Naive thymus-derived CD4-positive, alpha-beta T cell (primary cell): Measurements from ENCODE around the gene CDH13. TPM values are rescaled to one million over a fixed set of nuclear protein-coding genes. Genes with fewer than 3 reads are reported as not detected.

Experiments
- ATAC-seq: fragments of 150-1000 bp; cut with Tn5 transposase; 2 replicates; pipeline ENCODE4 v1.10.0; 2021; ENCODE audit warnings: mild to moderate bottlenecking, moderate library complexity
- CTCF ChIA-PET: fragments of 350-600 bp; sonication (Branson Sonifier 250); formaldehyde crosslinking; loops from one replicate; lab custom pipeline; 2021; ENCODE audit warnings: antibody characterized with exemption; lab: Charles Lee
- POLR2A ChIA-PET: fragments of 350-600 bp; sonication (Branson Sonifier 250); formaldehyde crosslinking; loops from one replicate; lab custom pipeline; 2021; ENCODE audit warnings: antibody characterized with exemption, inconsistent platforms; lab: Charles Lee
- DNase-seq, 9 donors: peaks; one replicate each; pipeline versions ENCODE4 v3.0.0 to v3.0.0-alpha.2; 2020 to 2022; ENCODE audit warnings: mixed read lengths in 1 of 9
- H3K27ac ChIP-seq: one replicate; pipeline ENCODE4 v1.7.0; 2013; ENCODE audit warnings: mild to moderate bottlenecking, low read depth, low read length, moderate library complexity
- H3K27me3 ChIP-seq, 2 donors: one replicate each; pipeline ENCODE4 v1.7.0; 2013; ENCODE audit warnings: low read length in 2 of 2, mild to moderate bottlenecking in 2 of 2, moderate library complexity in 2 of 2; ENCODE audit not compliant: control insufficient read depth in 2 of 2, insufficient read depth in 2 of 2
- H3K36me3 ChIP-seq, 3 experiments: 1 replicate in 2 of 3; 2 replicates in 1 of 3; pipeline ENCODE4 v1.7.0; 2013; ENCODE audit warnings: low read length in 3 of 3, mild to moderate bottlenecking in 3 of 3, moderate library complexity in 1 of 3; ENCODE audit not compliant: insufficient read depth in 3 of 3, control insufficient read depth in 2 of 3
- H3K4me1 ChIP-seq, 2 donors: one replicate each; pipeline ENCODE4 v1.7.0; 2013; ENCODE audit warnings: low read length in 2 of 2, mild to moderate bottlenecking in 2 of 2, moderate library complexity in 1 of 2; ENCODE audit not compliant: control insufficient read depth in 2 of 2, insufficient read depth in 2 of 2
- H3K4me3 ChIP-seq: 2 replicates; pipeline ENCODE4 v1.7.0; 2013; ENCODE audit warnings: mild to moderate bottlenecking, low read length
- H3K9me3 ChIP-seq, 3 experiments: 1 replicate in 2 of 3; 2 replicates in 1 of 3; pipeline ENCODE4 v1.7.0; 2013; ENCODE audit warnings: low read length in 3 of 3; ENCODE audit not compliant: control insufficient read depth in 2 of 3
- H3K27ac Mint-ChIP-seq, 9 donors: one replicate each; pipeline ENCODE4 v1.8.0; 2020 to 2022; ENCODE audit warnings: mixed read lengths in 9 of 9, mild to moderate bottlenecking in 8 of 9, moderate library complexity in 5 of 9, inconsistent platforms in 2 of 9
- H3K27me3 Mint-ChIP-seq, 5 donors: one replicate each; pipeline ENCODE4 v1.8.0; 2021 to 2022; ENCODE audit warnings: mixed read lengths in 5 of 5, mild to moderate bottlenecking in 1 of 5
- H3K36me3 Mint-ChIP-seq, 5 donors: one replicate each; pipeline ENCODE4 v1.8.0; 2020 to 2022; ENCODE audit warnings: mixed read lengths in 5 of 5, mild to moderate bottlenecking in 3 of 5, inconsistent platforms in 1 of 5
- H3K4me1 Mint-ChIP-seq, 7 donors: one replicate each; pipeline ENCODE4 v1.8.0; 2020 to 2022; ENCODE audit warnings: mixed read lengths in 7 of 7, mild to moderate bottlenecking in 3 of 7, inconsistent platforms in 1 of 7
- H3K4me3 Mint-ChIP-seq, 10 donors: one replicate each; pipeline ENCODE4 v1.8.0; 2020 to 2022; ENCODE audit warnings: mild to moderate bottlenecking in 10 of 10, mixed read lengths in 10 of 10, moderate library complexity in 6 of 10, inconsistent platforms in 2 of 10
- H3K9me3 Mint-ChIP-seq, 11 donors: one replicate each; pipeline ENCODE4 v1.8.0; 2020 to 2022; ENCODE audit warnings: mixed read lengths in 11 of 11, mild to moderate bottlenecking in 4 of 11, inconsistent platforms in 1 of 11, moderate library complexity in 1 of 11
- intact Hi-C, 2 donors: fragments of 100-400 bp; cut with micrococcal nuclease; formaldehyde crosslinking; loops; one replicate each; pipeline ENCODE4 v1.15.1; 2023
- polyA plus RNA-seq, 2 donors: library from polyadenylated mRNA; unstranded; fragments of 300-500 nt; fragmentation: Illumina TruSeq; gene quantifications; one replicate each; pipeline ENCODE4 v1.2.3, GENCODE V29; 2021
- total RNA-seq, 6 experiments: library from RNA in 5 of 6; stranded (reverse) in 5 of 6; gene quantifications; 1 replicate in 5 of 6; 2 replicates in 1 of 6; pipeline ENCODE4 v1.2.3 and lab custom pipeline; 2021 to 2026

CDH13 gene
- total and polyA plus RNA-seq, 7 experiments from 2014 or later: not detected

- intact Hi-C loops: no loop called here
- DNase-seq (no peak), ATAC-seq (no peak)
- Histone ChIP-seq H3K4me3 (no peak overlapping the region), H3K27me3 (no peaks in the 10 kb centered on the region), H3K36me3 (no peaks in the 10 kb centered on the region), H3K27ac (no peak overlapping the region), H3K9me3 (no peaks in the 10 kb centered on the region), H3K4me1 (no peaks in the 10 kb centered on the region)
- Mint-ChIP-seq H3K27me3 (peaks cover 0 to 17% (median 4%) of the 10 kb centered on the region in 5 donors), H3K27ac (no peak overlapping the region), H3K36me3 (no peaks in the 10 kb centered on the region), H3K4me3 (no peak overlapping the region), H3K4me1 (no peaks in the 10 kb centered on the region), H3K9me3 (peaks cover 0 to 7% (median 2%) of the 10 kb centered on the region in 11 donors)
- ChIA-PET CTCF (no interaction called here), POLR2A (no interaction called here)
These were observed 962.8 kb downstream of the CDH13 start for GRCh38 chr16:83589576-83589975.

GRCh38 chr16:83592778-83593177 is 966.0 kb downstream of the CDH13 start:
- no peak overlapping the region for H3K27ac ChIP-seq
- no peaks in the 10 kb centered on the region for H3K27me3 ChIP-seq
- ATAC-seq: no peak
- H3K4me3 Mint-ChIP-seq: no peak overlapping the region
- DNase-seq: no peak
- H3K9me3 ChIP-seq: no peaks in the 10 kb centered on the region
- no peaks in the 10 kb centered on the region for H3K4me1 Mint-ChIP-seq
- H3K36me3 ChIP-seq: no peaks in the 10 kb centered on the region
- peaks cover 0 to 4% (median 3%) of the 10 kb centered on the region in 11 donors for H3K9me3 Mint-ChIP-seq
- ChIA-PET CTCF (no interaction called here), POLR2A (no interaction called here)
- no peak overlapping the region for H3K4me3 ChIP-seq
- H3K27me3 Mint-ChIP-seq: peaks cover 0 to 14% (median 5%) of the 10 kb centered on the region in 5 donors
- intact Hi-C loops: no loop called here
- H3K4me1 ChIP-seq: no peaks in the 10 kb centered on the region
- no peak overlapping the region for H3K27ac Mint-ChIP-seq
- no peaks in the 10 kb centered on the region for H3K36me3 Mint-ChIP-seq

- ChIA-PET CTCF (interaction anchor here (0.6 kb wide), 1 partner anchor 9 kb away, joined by 3 read pairs; no protein-coding TSS in a partner anchor), POLR2A (no interaction called here)
- Histone ChIP-seq H3K27ac (no peak overlapping the region), H3K27me3 (no peaks in the 10 kb centered on the region), H3K9me3 (no peaks in the 10 kb centered on the region), H3K36me3 (no peaks in the 10 kb centered on the region), H3K4me1 (no peaks in the 10 kb centered on the region), H3K4me3 (no peak overlapping the region)
- peaks cover 0 to 1% (median 0%) of the 10 kb centered on the region in 11 donors for H3K9me3 Mint-ChIP-seq
- intact Hi-C loops: no loop called here
- DNase-seq (no peak), ATAC-seq (no peak)
- H3K4me1 Mint-ChIP-seq: no peaks in the 10 kb centered on the region
- no peak overlapping the region for H3K27ac Mint-ChIP-seq
- H3K36me3 Mint-ChIP-seq: no peaks in the 10 kb centered on the region
- H3K4me3 Mint-ChIP-seq: no peak overlapping the region
- H3K27me3 Mint-ChIP-seq: peaks cover 0 to 23% (median 3%) of the 10 kb centered on the region in 5 donors
These were observed 973.2 kb downstream of the CDH13 start for GRCh38 chr16:83599789-83600462.

- H3K27ac Mint-ChIP-seq: no peak overlapping the region
- no peak overlapping the region for H3K4me3 Mint-ChIP-seq
- no peaks in the 10 kb centered on the region for H3K36me3 ChIP-seq
- H3K27me3 ChIP-seq: no peaks in the 10 kb centered on the region
- ChIA-PET POLR2A (no interaction called here), CTCF (no interaction called here)
- DNase-seq (no peak), ATAC-seq (no peak)
- no peaks in the 10 kb centered on the region for H3K9me3 ChIP-seq
- no peak overlapping the region for H3K27ac ChIP-seq
- peaks cover 0 to 2% (median 0%) of the 10 kb centered on the region in 11 donors for H3K9me3 Mint-ChIP-seq
- intact Hi-C loops: no loop called here
- no peaks in the 10 kb centered on the region for H3K36me3 Mint-ChIP-seq
- peaks cover 0 to 23% (median 0%) of the 10 kb centered on the region in 5 donors for H3K27me3 Mint-ChIP-seq
- no peak overlapping the region for H3K4me3 ChIP-seq
- H3K4me1 Mint-ChIP-seq: no peaks in the 10 kb centered on the region
- H3K4me1 ChIP-seq: no peaks in the 10 kb centered on the region
These were observed 976.3 kb downstream of the CDH13 start for GRCh38 chr16:83602761-83603722.

GRCh38 chr16:83603723-83604570 is 977.2 kb downstream of the CDH13 start:
- ATAC-seq: no peak

GRCh38 chr16:83606486-83607030 is 979.8 kb downstream of the CDH13 start:
- H3K36me3 Mint-ChIP-seq: no peaks in the 10 kb centered on the region
- no peak for DNase-seq
- H3K36me3 ChIP-seq: no peaks in the 10 kb centered on the region
- no peak overlapping the region for H3K27ac ChIP-seq
- ChIA-PET CTCF (no interaction called here), POLR2A (no interaction called here)
- H3K4me3 ChIP-seq: no peak overlapping the region
- no peak overlapping the region for H3K27ac Mint-ChIP-seq
- no peaks in the 10 kb centered on the region for H3K4me1 Mint-ChIP-seq
- intact Hi-C loops: no loop called here
- ATAC-seq: no peak
- H3K4me3 Mint-ChIP-seq: no peak overlapping the region
- peaks cover 0 to 7% (median 0%) of the 10 kb centered on the region in 5 donors for H3K27me3 Mint-ChIP-seq
- no peaks in the 10 kb centered on the region for H3K4me1 ChIP-seq
- no peaks in the 10 kb centered on the region for H3K27me3 ChIP-seq
- H3K9me3 Mint-ChIP-seq: peaks cover 0 to 4% (median 0%) of the 10 kb centered on the region in 11 donors
- H3K9me3 ChIP-seq: no peaks in the 10 kb centered on the region

More at GRCh38 chr16:83603723-83604570, 977.2 kb downstream of the CDH13 start:
- no peak for DNase-seq
- H3K9me3 Mint-ChIP-seq: peaks cover 0 to 2% (median 0%) of the 10 kb centered on the region in 11 donors
- no peak overlapping the region for H3K27ac ChIP-seq
- no peaks in the 10 kb centered on the region for H3K4me1 Mint-ChIP-seq
- H3K4me3 ChIP-seq: no peak overlapping the region
- no peaks in the 10 kb centered on the region for H3K27me3 ChIP-seq
- H3K36me3 Mint-ChIP-seq: no peaks in the 10 kb centered on the region
- no peaks in the 10 kb centered on the region for H3K4me1 ChIP-seq
- H3K9me3 ChIP-seq: no peaks in the 10 kb centered on the region
- ChIA-PET CTCF (no interaction called here), POLR2A (no interaction called here)
- no peak overlapping the region for H3K27ac Mint-ChIP-seq
- H3K27me3 Mint-ChIP-seq: peaks cover 0 to 19% (median 0%) of the 10 kb centered on the region in 5 donors
- H3K36me3 ChIP-seq: no peaks in the 10 kb centered on the region
- no peak overlapping the region for H3K4me3 Mint-ChIP-seq
- intact Hi-C loops: no loop called here
